ENCODE data around the gene METRN. TPM values are rescaled to one million over a fixed set of nuclear protein-coding genes. Genes with fewer than 3 reads are reported as not detected.

The METRN gene
- total RNA-seq, result 4.6 TPM
- polyA plus RNA-seq, result 10 to 100 TPM; 14.3 to 24.1 (median 17.7) TPM

DNA sequence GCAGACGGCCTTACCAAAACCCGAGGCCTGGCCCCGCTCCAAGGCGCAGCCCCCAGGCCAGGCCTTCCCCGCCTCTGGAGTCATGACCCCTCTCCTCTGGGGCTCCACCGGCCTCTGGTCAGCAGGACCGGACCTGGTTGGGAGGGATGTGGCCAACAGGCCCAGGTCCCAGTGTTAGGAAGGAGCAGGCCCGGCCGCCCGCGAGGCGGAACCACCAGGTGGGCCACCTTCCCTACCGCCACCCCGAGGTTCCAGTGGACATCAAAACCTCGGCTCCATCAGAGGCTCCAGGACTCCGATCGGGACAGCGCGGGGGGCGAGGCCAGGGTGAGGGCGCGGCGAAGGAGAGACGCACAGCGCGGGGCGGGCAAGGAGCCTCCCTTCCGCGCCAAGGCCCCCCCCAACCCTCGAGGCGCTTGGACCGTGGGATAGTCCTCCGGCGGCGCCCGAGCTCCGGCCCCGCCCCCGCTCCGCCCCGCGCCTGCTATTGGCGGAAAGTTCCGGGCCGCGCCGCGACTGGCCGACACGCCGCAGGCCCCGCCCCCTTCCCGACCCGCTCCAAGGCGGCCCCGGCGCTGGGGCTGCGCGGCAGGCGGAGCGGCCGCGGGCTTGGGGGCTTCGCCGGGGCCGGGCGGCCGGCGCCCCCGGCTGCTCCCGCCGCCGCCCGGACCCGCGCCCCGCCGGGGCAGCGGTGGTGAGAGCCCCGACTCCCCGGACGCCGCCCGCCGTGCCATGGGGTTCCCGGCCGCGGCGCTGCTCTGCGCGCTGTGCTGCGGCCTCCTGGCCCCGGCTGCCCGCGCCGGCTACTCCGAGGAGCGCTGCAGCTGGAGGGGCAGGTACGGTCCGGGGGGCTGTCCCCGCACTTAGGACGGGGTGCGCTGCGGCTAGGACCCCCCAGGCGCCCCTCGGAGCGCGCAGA lies at the start of gene METRN:
Gene METRN, plus strand, starts transcription at position 561 of the 919 bp plus-strand sequence. Its CDS starts 172 bp downstream, at position 733.
- no peaks in the 10 kb centered on the region for H3K36me3 ChIP-seq (ENCODE audit: control insufficient read depth, insufficient read depth, low read length)
- no peaks in the 10 kb centered on the region for H3K27me3 ChIP-seq (ENCODE audit: control insufficient read depth, insufficient read depth, low read length)
- H3K27ac Mint-ChIP-seq, result no peak within 1 kb of the TSS
- peaks cover 0 to 27% (median 10%) of the 10 kb centered on the region in 4 donors for H3K4me1 Mint-ChIP-seq
- H3K9me3 Mint-ChIP-seq, result no peaks in the 10 kb centered on the region
- peaks cover 26% of the 10 kb centered on the region for H3K4me1 ChIP-seq (ENCODE audit: control insufficient read depth, insufficient read depth, low read length, poor library complexity, severe bottlenecking)
- H3K27ac ChIP-seq (ENCODE audit: insufficient read depth, low read length, poor library complexity, severe bottlenecking), result no peak within 1 kb of the TSS
- no peaks in the 10 kb centered on the region for H3K36me3 Mint-ChIP-seq
- no peak within 1 kb of the TSS for H3K4me3 ChIP-seq (ENCODE audit: low read depth, low read length)
- H3K27me3 Mint-ChIP-seq, result peaks cover 17% of the 10 kb centered on the region
- ATAC-seq (ENCODE audit: low read depth in 2 of 2), result peak; percentile 88 to 89
- H3K4me3 Mint-ChIP-seq, result peak within 1 kb of the TSS; percentile 61 to 81 (median 78)
- DNase-seq, result peak; percentile 81 to 88 (median 85)
- no peaks in the 10 kb centered on the region for H3K9me3 ChIP-seq (ENCODE audit: control insufficient read depth in 2 of 2, low read length in 2 of 2)

DNA sequence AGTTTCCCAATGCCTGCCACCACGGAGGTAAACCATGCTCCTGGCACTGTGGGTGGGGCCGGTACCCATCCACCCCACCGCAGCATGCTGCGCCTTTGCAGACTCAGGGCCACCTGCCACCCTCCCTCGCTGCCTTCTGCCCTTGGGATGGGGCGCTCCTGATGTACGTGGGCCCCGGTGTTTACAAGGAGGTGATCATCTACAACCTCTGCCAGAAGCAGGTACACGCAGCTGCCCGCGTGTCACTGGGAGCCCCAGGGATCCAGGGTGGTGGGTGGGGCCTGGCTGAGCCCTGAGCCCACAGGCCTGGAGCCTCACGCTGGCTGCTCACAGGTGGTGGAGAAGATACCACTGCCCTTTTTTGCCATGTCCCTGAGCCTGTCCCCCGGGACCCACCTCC lies 48.3 kb upstream of the METRN start:
- ATAC-seq (ENCODE audit: low read depth in 2 of 2), result no peak
- Mint-ChIP-seq H3K36me3 (no peaks in the 10 kb centered on the region), H3K27me3 (no peaks in the 10 kb centered on the region), H3K4me1 (peaks cover 0 to 15% (median 2%) of the 10 kb centered on the region in 4 donors), H3K9me3 (no peaks in the 10 kb centered on the region), H3K27ac (no peak overlapping the region), H3K4me3 (no peak overlapping the region)
- Histone ChIP-seq H3K4me1 (ENCODE audit: control insufficient read depth, insufficient read depth, low read length, poor library complexity, severe bottlenecking) (peaks cover 25% of the 10 kb centered on the region), H3K27me3 (ENCODE audit: control insufficient read depth, insufficient read depth, low read length) (no peaks in the 10 kb centered on the region), H3K36me3 (ENCODE audit: control insufficient read depth, insufficient read depth, low read length) (peaks cover 8% of the 10 kb centered on the region), H3K4me3 (ENCODE audit: low read depth, low read length) (no peak overlapping the region), H3K9me3 (ENCODE audit: control insufficient read depth in 2 of 2, low read length in 2 of 2) (no peaks in the 10 kb centered on the region), H3K27ac (ENCODE audit: insufficient read depth, low read length, poor library complexity, severe bottlenecking) (no peak overlapping the region)
- no peak for DNase-seq

DNA sequence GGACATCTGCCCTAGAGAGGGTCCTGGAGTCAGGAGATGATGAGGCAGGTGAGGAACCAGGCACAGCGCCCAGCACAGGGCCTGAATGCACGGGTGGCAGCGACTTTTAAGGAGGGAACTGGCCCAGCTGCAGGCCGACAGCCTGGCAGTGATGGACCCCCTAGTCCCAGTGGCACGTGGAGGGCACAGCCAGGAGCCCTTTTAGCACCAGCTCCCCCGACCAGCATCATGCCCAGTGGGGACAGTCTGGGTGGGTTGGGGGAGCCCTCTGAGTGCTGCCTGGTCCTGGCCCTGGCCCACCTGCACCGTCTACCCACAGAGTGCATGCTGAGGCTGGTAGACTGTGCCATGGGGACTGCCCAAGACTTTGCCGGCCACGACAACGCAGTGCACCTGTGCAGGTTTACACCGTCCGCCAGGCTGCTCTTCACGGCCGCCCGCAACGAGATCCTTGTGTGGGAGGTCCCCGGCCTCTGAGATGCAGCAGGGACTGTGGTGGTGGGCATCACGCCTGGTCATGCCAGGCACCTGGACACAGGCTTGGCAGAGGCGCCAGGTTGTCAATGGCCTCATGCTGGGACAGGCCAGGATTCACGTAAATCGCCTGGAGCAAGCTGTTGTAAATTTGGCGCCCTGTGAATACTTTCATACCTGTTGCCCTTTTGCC lies 47.7 kb upstream of the METRN start:
- Mint-ChIP-seq H3K4me3 (peak overlapping the region; percentile 78 to 89 (median 84)), H3K9me3 (no peaks in the 10 kb centered on the region), H3K27me3 (no peaks in the 10 kb centered on the region), H3K36me3 (no peaks in the 10 kb centered on the region), H3K27ac (peak overlapping the region; percentile 74 to 87 (median 79)), H3K4me1 (peaks cover 0 to 15% (median 2%) of the 10 kb centered on the region in 4 donors)
- Histone ChIP-seq H3K4me1 (ENCODE audit: control insufficient read depth, insufficient read depth, low read length, poor library complexity, severe bottlenecking) (peaks cover 25% of the 10 kb centered on the region), H3K4me3 (ENCODE audit: low read depth, low read length) (peak overlapping the region; percentile 64), H3K27me3 (ENCODE audit: control insufficient read depth, insufficient read depth, low read length) (no peaks in the 10 kb centered on the region), H3K9me3 (ENCODE audit: control insufficient read depth in 2 of 2, low read length in 2 of 2) (no peaks in the 10 kb centered on the region), H3K27ac (ENCODE audit: insufficient read depth, low read length, poor library complexity, severe bottlenecking) (peak overlapping the region; percentile 75), H3K36me3 (ENCODE audit: control insufficient read depth, insufficient read depth, low read length) (peaks cover 12% of the 10 kb centered on the region)
- DNase-seq, result no peak
- no peak for ATAC-seq (ENCODE audit: low read depth in 2 of 2)

DNA sequence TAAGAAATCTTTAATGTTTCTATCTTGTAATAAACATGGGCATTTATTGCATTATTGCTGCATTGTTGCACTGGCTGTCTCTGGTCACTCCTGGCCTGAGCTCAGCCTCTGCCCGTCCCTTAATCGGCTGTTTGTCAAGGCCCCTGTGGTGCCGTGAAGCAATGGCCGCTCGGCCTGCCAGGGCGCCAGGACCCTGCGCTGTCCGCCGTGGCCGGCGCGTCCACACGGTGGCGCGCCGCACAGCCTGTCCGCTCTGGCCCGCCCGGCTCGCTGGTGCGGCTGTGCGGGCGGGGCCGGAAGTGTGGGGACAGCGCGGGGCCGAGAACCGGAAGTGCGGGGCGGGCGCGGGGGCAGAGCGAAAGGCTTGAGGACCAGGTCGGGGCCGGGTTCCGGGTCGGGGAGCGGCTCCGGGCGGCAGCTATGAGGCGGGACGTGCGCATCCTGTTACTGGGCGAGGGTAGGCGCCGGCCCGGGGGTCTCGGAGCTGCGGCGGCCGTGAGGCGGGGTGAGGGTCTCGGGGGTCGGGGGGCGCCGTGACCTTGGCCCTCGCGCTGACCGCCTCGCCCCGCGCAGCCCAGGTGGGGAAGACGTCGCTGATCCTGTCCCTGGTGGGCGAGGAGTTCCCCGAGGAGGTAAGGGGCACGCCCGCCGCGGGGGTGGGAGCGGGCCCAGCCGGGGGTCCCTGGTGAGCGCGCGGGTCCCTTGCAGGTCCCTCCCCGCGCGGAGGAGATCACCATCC lies 47.0 kb upstream of the METRN start, which contains the start of gene RHOT2:
Gene RHOT2, plus strand, starts transcription at position 353 of the 739 bp plus-strand sequence. Its CDS starts 68 bp downstream, at position 421.
- H3K4me3 ChIP-seq (ENCODE audit: low read depth, low read length), result peak within 1 kb of the TSS; percentile 64
- ATAC-seq (ENCODE audit: low read depth in 2 of 2), result peak; percentile 96 to 98

DNA sequence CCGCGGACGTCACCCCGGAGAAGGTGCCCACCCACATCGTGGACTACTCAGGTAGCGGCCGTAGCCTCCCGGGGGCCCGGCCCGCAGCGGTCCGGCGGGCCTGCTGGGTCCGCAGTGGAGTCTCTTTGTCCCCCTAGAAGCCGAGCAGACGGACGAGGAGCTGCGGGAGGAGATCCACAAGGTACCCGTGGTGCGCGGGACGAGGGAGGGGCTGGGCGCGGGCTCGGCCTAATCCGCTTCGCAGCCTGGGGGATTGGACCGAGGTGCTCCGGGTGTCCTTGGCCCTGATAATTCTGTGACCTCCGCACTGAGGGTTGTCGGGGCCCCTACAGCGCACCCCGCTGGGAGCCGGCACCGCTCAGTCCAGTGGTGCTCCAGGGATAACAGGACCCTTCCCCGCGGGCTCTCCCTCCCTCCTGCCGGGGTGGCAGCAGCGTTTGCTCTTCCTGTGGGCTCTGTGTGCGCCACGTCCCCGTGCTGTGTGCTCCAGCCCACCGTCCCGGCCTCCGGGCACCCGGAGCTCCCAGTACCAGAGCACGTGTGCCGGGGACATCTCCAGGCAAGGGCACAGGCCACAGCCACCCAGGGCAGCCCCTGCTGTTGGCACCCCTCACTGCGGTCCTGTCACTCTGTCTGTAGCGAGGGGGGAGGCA lies 46.3 kb upstream of the METRN start:
- Mint-ChIP-seq H3K4me1 (peaks cover 0 to 12% (median 2%) of the 10 kb centered on the region in 4 donors), H3K36me3 (no peaks in the 10 kb centered on the region), H3K27ac (peak overlapping the region in 1 of 3 donors; percentile 67), H3K4me3 (peak overlapping the region in 3 of 4 donors; percentile 75 to 91 (median 78)), H3K27me3 (no peaks in the 10 kb centered on the region), H3K9me3 (no peaks in the 10 kb centered on the region)
- Histone ChIP-seq H3K27ac (ENCODE audit: insufficient read depth, low read length, poor library complexity, severe bottlenecking) (peak overlapping the region; percentile 75), H3K4me3 (ENCODE audit: low read depth, low read length) (no peak overlapping the region), H3K36me3 (ENCODE audit: control insufficient read depth, insufficient read depth, low read length) (peaks cover 17% of the 10 kb centered on the region), H3K9me3 (ENCODE audit: control insufficient read depth in 2 of 2, low read length in 2 of 2) (no peaks in the 10 kb centered on the region), H3K4me1 (ENCODE audit: control insufficient read depth, insufficient read depth, low read length, poor library complexity, severe bottlenecking) (peaks cover 25% of the 10 kb centered on the region), H3K27me3 (ENCODE audit: control insufficient read depth, insufficient read depth, low read length) (no peaks in the 10 kb centered on the region)
- ATAC-seq (ENCODE audit: low read depth in 2 of 2) (no peak), DNase-seq (no peak)

More for the DNA sequence above, 47.0 kb upstream of the METRN start, which contains the start of gene RHOT2:
- no peaks in the 10 kb centered on the region for H3K27me3 Mint-ChIP-seq
- Histone ChIP-seq H3K27me3 (ENCODE audit: control insufficient read depth, insufficient read depth, low read length) (no peaks in the 10 kb centered on the region), H3K4me1 (ENCODE audit: control insufficient read depth, insufficient read depth, low read length, poor library complexity, severe bottlenecking) (peaks cover 25% of the 10 kb centered on the region), H3K36me3 (ENCODE audit: control insufficient read depth, insufficient read depth, low read length) (peaks cover 16% of the 10 kb centered on the region), H3K9me3 (ENCODE audit: control insufficient read depth in 2 of 2, low read length in 2 of 2) (no peaks in the 10 kb centered on the region), H3K27ac (ENCODE audit: insufficient read depth, low read length, poor library complexity, severe bottlenecking) (peak within 1 kb of the TSS; percentile 75)
- H3K4me3 Mint-ChIP-seq, result peak within 1 kb of the TSS; percentile 78 to 91 (median 84)
- peak within 1 kb of the TSS; percentile 74 to 87 (median 79) for H3K27ac Mint-ChIP-seq
- DNase-seq, result peak; percentile 86 to 96 (median 93)
- no peaks in the 10 kb centered on the region for H3K36me3 Mint-ChIP-seq
- no peaks in the 10 kb centered on the region for H3K9me3 Mint-ChIP-seq
- peaks cover 0 to 14% (median 2%) of the 10 kb centered on the region in 4 donors for H3K4me1 Mint-ChIP-seq

DNA sequence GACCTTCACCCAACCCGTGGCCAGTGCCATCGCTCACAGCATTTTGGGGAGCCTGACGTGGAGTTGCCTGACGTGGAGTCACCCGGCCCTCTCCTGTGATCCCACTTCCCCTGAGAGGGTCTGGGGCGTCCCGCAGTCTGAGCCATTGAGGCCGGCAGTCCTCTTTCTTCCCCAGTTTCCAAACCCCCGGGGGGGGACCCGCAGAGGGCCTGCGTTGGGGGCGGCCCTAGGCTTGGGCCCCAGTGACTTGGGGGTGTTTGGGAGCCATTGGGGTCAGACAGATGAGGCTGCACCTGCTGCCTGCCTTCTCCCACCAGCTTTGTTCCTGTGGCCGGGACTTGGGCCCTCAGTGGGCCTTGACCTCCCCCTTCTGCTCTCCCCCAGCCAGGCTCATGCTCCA lies 45.3 kb upstream of the METRN start:
- Mint-ChIP-seq H3K9me3 (no peaks in the 10 kb centered on the region), H3K4me1 (peaks cover 0 to 13% (median 2%) of the 10 kb centered on the region in 4 donors), H3K36me3 (no peaks in the 10 kb centered on the region), H3K4me3 (peak overlapping the region; percentile 38 to 75 (median 60)), H3K27me3 (no peaks in the 10 kb centered on the region), H3K27ac (peak overlapping the region in 1 of 3 donors; percentile 65)
- ATAC-seq (ENCODE audit: low read depth in 2 of 2) (no peak), DNase-seq (no peak)
- Histone ChIP-seq H3K4me3 (ENCODE audit: low read depth, low read length) (no peak overlapping the region), H3K9me3 (ENCODE audit: control insufficient read depth in 2 of 2, low read length in 2 of 2) (no peaks in the 10 kb centered on the region), H3K36me3 (ENCODE audit: control insufficient read depth, insufficient read depth, low read length) (peaks cover 17% of the 10 kb centered on the region), H3K27ac (ENCODE audit: insufficient read depth, low read length, poor library complexity, severe bottlenecking) (no peak overlapping the region), H3K4me1 (ENCODE audit: control insufficient read depth, insufficient read depth, low read length, poor library complexity, severe bottlenecking) (peaks cover 26% of the 10 kb centered on the region), H3K27me3 (ENCODE audit: control insufficient read depth, insufficient read depth, low read length) (no peaks in the 10 kb centered on the region)
